ENCODE data around the gene MTHFD1L. TPM values are rescaled to one million over a fixed set of nuclear protein-coding genes. Genes with fewer than 3 reads are reported as not detected.

The MTHFD1L gene
- total and polyA plus RNA-seq, 2 of the 8 experiments (the other 6 are each of a cell fraction or from before 2014, with no cell fraction given) = 29.2 to 105 TPM

GRCh38 chr6:150992262-150992661 is 126.8 kb downstream of the MTHFD1L start (continued):
- TF ChIP-seq CHD7 (IDR thresholded peaks at IDR 0.05; ENCODE audit: insufficient replicate concordance, low read length) (no peak), JUND (IDR thresholded peaks at IDR 0.05; ENCODE audit: low read length) (no peak), SAP30 (IDR thresholded peaks at IDR 0.05; ENCODE audit: insufficient read depth, insufficient replicate concordance, low read length) (no peak), CBX8 (IDR thresholded peaks at IDR 0.05; ENCODE audit: borderline replicate concordance, low read depth, low read length) (no peak), CHD1 (IDR thresholded peaks at IDR 0.05; ENCODE audit: low read depth, low read length) (no peak), BCL11A (IDR thresholded peaks at IDR 0.05; ENCODE audit: low read depth in 2 of 2, low read length in 2 of 2) (no peak), EP300 (IDR thresholded peaks at IDR 0.05; ENCODE audit: borderline replicate concordance in 1 of 2, low read depth in 2 of 2, low read length in 2 of 2) (no peak), CBX5 (IDR thresholded peaks at IDR 0.05; ENCODE audit: low read depth, low read length) (no peak), MAX (IDR thresholded peaks at IDR 0.05) (no peak), USF2 (IDR thresholded peaks at IDR 0.05; ENCODE audit: low read length) (no peak)

Measured in H1 (cell line).